Transverse colon (tissue), 4 donors: ENCODE measurements around the gene ELP6. TPM values are rescaled to one million over a fixed set of nuclear protein-coding genes. Genes with fewer than 3 reads are reported as not detected.

Source experiments
- DNase-seq: peaks from one replicate; pipeline ENCODE4 v3.0.0-alpha.2; 2019
- H3K27ac ChIP-seq, 4 donors: fragments of 200-600 bp; sonication (generic); 2 replicates each; pipeline ENCODE4 v1.5.1; 2016 to 2018; ENCODE audit warnings: inconsistent platforms in 4 of 4
- H3K27me3 ChIP-seq: fragments of 200-600 bp; sonication (generic); 2 replicates; pipeline ENCODE4 v1.5.1; 2017; ENCODE audit warnings: inconsistent platforms
- H3K36me3 ChIP-seq, 4 donors: fragments of 200-600 bp; sonication (generic); 2 replicates each; pipeline ENCODE4 v1.5.1; 2017 to 2019; ENCODE audit warnings: inconsistent platforms in 4 of 4
- H3K4me1 ChIP-seq, 4 donors: fragments of 200-600 bp; sonication (generic); 2 replicates each; pipeline ENCODE4 v1.5.1; 2017 to 2020; ENCODE audit warnings: inconsistent platforms in 4 of 4
- H3K4me3 ChIP-seq, 4 donors: fragments of 200-600 bp; sonication (generic); 1 replicate in 1 of 4; 2 replicates in 3 of 4; pipeline versions ENCODE4 v1.5.1 to v1.6.1; 2017 to 2019; ENCODE audit warnings: inconsistent platforms in 4 of 4
- H3K9me3 ChIP-seq, 2 donors: fragments of 200-600 bp; sonication (generic); 2 replicates each; pipeline ENCODE4 v1.5.1; 2017 to 2019; ENCODE audit warnings: inconsistent platforms in 2 of 2
- EP300 ChIP-seq: sonication (generic); formaldehyde crosslinking; IDR thresholded peaks from one replicate; pipeline ENCODE4 v1.6.1; 2017; ENCODE audit warnings: antibody characterized with exemption, low read depth
- POLR2A ChIP-seq: fragments of 450-650 bp; IDR thresholded peaks from one replicate; pipeline ENCODE4 v1.6.1; 2016; ENCODE audit warnings: antibody characterized with exemption, mild to moderate bottlenecking, moderate library complexity
- POLR2AphosphoS5 ChIP-seq, 3 donors: sonication (generic); formaldehyde crosslinking; IDR thresholded peaks; one replicate each; pipeline ENCODE4 v1.6.1; 2016; ENCODE audit warnings: antibody characterized with exemption in 3 of 3
- WGBS, 2 donors: methylation state at CpG; one replicate each; pipeline ENCODE4 v1.1.5; 2018; ENCODE audit warnings: low coverage in 1 of 2; 5-methylcytosine and 5-hydroxymethylcytosine counted together
- in situ Hi-C, 4 donors: fragments of 200-750 bp; cut with MboI; loops; one replicate each; pipeline versions ENCODE4 v1.15.0 to v1.15.1; 2017; ENCODE audit warnings: low sequenced_read_pairs in 3 of 4, low pct_ligation_motif_present in 1 of 4, low pct_unique_long_range_greater_than_20kb in 1 of 4
- intact Hi-C: fragments of 100-400 bp; cut with DNase I; formaldehyde crosslinking; loops from one replicate; pipeline ENCODE4 v1.15.1; 2023; ENCODE audit warnings: low total_unique reads
- total RNA-seq, 4 donors: library from RNA; depleted of rRNA; stranded (reverse); fragments of >200 nt; gene quantifications; one replicate each; pipeline ENCODE4 v1.1.0, GENCODE V29; 2016
- TF ChIP-seq, protein P1 (sequence below), 5 experiments: fragments of 200-600 bp in 3 of 5; fragments of 450-650 bp in 2 of 5; sonication (generic) in 3 of 5; IDR thresholded peaks; 1 replicate in 2 of 5; 2 replicates in 3 of 5; pipeline ENCODE4 v1.5.1; 2016 to 2017; ENCODE audit warnings: antibody characterized with exemption in 5 of 5, inconsistent platforms in 3 of 5, mild to moderate bottlenecking in 2 of 5, moderate library complexity in 1 of 5

Gene ELP6
- total RNA-seq, 4 donors from 2014 or later = 1.2 to 55.7 (median 28.3) TPM

DNA sequence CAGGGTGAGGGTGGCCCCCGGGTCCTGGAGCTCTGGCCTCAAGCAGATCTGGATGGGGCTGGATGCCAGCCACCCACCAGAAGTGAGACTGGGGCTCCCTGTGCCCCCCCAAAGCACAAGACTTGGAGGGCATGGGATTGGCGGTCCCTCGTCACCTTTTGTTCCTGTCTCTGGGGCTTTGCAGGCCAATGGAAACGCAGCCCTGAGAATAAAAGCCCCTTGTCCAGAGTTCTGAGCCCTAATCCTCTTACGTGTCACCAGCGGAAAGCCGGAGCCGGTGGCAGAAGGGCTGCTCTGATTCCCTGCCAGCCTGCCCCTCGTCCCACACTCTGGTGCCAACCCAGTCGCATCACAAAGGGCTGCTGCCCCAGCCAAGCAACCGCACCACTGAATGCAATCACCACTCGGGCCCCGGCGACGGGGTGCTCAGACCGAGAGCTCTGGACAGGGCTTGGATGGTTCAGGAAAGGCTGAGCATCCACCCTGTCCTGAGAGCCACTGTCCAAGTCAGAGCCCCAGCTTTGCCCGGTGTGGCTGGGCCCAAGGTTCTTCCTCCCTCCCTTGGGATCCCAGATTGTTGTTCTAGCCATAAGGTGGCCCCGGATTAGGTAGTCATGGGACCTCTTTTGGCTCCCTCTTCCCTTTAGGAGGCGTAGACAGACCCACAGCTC is 22.8 kb upstream of the ELP6 start:
- TF ChIP-seq, protein P1, sequence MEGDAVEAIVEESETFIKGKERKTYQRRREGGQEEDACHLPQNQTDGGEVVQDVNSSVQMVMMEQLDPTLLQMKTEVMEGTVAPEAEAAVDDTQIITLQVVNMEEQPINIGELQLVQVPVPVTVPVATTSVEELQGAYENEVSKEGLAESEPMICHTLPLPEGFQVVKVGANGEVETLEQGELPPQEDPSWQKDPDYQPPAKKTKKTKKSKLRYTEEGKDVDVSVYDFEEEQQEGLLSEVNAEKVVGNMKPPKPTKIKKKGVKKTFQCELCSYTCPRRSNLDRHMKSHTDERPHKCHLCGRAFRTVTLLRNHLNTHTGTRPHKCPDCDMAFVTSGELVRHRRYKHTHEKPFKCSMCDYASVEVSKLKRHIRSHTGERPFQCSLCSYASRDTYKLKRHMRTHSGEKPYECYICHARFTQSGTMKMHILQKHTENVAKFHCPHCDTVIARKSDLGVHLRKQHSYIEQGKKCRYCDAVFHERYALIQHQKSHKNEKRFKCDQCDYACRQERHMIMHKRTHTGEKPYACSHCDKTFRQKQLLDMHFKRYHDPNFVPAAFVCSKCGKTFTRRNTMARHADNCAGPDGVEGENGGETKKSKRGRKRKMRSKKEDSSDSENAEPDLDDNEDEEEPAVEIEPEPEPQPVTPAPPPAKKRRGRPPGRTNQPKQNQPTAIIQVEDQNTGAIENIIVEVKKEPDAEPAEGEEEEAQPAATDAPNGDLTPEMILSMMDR (IDR thresholded peaks at IDR 0.05) = no peak
- no peak for TF ChIP-seq EP300
- no peak for TF ChIP-seq POLR2A
- no peak for TF ChIP-seq POLR2AphosphoS5 (IDR thresholded peaks at IDR 0.05)
- H3K4me1 ChIP-seq = no peaks in the 10 kb centered on the region
- WGBS, 2 donors = 89% methylated on average over 17 of the region's 19 CpGs; no CpG with 5 or more reads in 1 of the 2 donors
- in situ Hi-C loops = loop anchor here in 1 of 4 donors (25.0 kb wide), 1 partner anchor 626 kb away; no protein-coding TSS in a partner anchor
- H3K27ac ChIP-seq = no peak overlapping the region
- intact Hi-C loops = no loop called here
- H3K36me3 ChIP-seq = no peaks in the 10 kb centered on the region
- no peak overlapping the region for H3K4me3 ChIP-seq
- H3K27me3 ChIP-seq = no peaks in the 10 kb centered on the region
- no peak for DNase-seq
- no peaks in the 10 kb centered on the region for H3K9me3 ChIP-seq

DNA sequence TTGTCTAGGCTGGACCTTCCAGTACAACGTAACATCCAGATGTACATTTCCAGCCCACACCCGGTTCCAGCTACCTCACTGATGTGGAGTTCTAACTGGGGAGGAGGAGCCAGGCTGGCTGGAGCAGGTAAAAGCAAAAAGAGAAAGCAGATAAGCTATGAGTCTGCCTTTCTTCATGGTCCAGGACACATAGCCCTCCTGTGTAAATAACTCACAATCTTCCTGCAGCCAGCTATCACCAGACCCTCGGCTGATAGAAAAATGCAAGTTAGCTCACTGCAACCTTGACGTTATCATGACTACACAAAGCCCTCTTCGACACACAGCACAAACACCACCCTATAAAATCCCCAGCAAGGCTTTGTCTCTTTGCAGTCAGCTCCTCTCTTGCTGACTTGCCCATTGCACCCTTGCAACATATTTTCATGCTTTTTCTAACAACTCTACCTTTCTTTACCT is 20.5 kb upstream of the ELP6 start:
- no peaks in the 10 kb centered on the region for H3K4me1 ChIP-seq
- H3K27ac ChIP-seq = no peak overlapping the region
- WGBS, 2 donors = 64 to 68% methylated on average over 3 to 5 of the region's 5 CpGs
- TF ChIP-seq, protein P1 (IDR thresholded peaks at IDR 0.05) = no peak
- no peak for TF ChIP-seq POLR2AphosphoS5 (IDR thresholded peaks at IDR 0.05)
- no peak for TF ChIP-seq EP300
- no peak for TF ChIP-seq POLR2A
- in situ Hi-C loops = loop anchor here in 1 of 4 donors (25.0 kb wide), 1 partner anchor 628 kb away; no protein-coding TSS in a partner anchor
- no peak for DNase-seq
- intact Hi-C loops = no loop called here
- no peaks in the 10 kb centered on the region for H3K36me3 ChIP-seq
- H3K4me3 ChIP-seq = no peak overlapping the region
- H3K9me3 ChIP-seq = no peaks in the 10 kb centered on the region
- no peaks in the 10 kb centered on the region for H3K27me3 ChIP-seq

DNA sequence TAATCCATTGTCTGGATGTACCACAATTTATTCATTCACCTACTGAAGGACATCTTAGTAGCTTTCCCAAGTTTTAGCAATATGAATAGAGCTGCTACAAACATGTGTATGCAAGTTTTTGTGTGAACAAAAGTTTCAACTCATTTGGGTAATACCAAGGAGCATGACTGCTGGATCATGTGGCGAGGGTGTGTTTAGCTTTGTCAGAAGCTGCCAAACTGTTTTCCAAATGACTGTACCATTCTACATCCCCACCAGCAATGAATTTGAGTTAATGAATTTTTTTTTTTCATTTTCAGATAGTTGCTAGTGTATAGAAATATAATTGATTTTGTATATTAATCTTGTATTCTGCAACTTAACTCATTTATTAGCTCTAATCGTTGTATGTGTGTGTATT is 20.0 kb upstream of the ELP6 start:
- 58 to 68% methylated on average over 2 of the region's 2 CpGs for WGBS, 2 donors
- TF ChIP-seq POLR2A (no peak), POLR2AphosphoS5 (IDR thresholded peaks at IDR 0.05) (no peak), EP300 (no peak)
- TF ChIP-seq, protein P1 (IDR thresholded peaks at IDR 0.05) = no peak
- H3K36me3 ChIP-seq = no peaks in the 10 kb centered on the region
- H3K4me3 ChIP-seq = no peak overlapping the region
- DNase-seq = no peak
- no peaks in the 10 kb centered on the region for H3K27me3 ChIP-seq
- H3K4me1 ChIP-seq = no peaks in the 10 kb centered on the region
- in situ Hi-C loops = loop anchor here in 1 of 4 donors (25.0 kb wide), 1 partner anchor 629 kb away; no protein-coding TSS in a partner anchor
- no peaks in the 10 kb centered on the region for H3K9me3 ChIP-seq
- intact Hi-C loops = no loop called here
- H3K27ac ChIP-seq = no peak overlapping the region

DNA sequence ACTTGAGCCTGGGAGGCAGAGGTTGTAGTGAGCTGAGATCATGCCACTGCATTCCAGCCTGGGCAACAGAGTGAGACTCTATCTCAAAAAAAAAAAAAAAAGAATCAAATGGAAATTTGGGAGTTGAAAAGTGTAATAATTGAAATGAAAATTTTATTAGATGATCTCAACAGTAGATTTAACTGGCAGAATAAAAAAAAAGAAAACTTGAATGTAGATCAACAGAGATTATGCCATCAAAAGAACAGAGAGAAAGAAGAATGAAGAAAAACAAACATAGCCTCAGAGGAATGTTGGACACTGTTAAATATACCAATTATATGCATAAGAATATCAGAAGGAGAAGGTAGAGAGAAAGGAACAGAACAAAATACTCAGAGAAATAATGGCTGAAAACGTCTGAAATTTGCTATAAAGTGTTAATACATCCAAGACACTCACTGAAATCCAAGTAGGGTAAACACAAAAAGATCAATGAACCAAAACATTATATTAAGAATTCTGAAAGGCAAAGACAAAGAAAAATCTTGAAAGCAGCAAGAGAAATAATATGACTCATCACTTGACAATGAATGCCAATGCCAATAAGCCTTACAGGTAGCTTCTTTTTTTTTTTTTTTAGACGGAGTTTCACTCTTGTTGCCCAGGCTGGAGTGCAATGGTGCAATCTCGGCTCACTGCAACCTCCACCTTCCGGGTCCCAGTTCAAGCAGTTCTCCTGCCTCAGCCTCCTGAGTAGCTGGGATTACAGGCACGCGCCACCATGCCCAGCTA is 14.6 kb upstream of the ELP6 start:
- no peak for TF ChIP-seq EP300
- TF ChIP-seq POLR2A = no peak
- no peak for TF ChIP-seq POLR2AphosphoS5 (IDR thresholded peaks at IDR 0.05)
- TF ChIP-seq, protein P1 (IDR thresholded peaks at IDR 0.05) = no peak
- Histone ChIP-seq H3K4me1 (no peaks in the 10 kb centered on the region), H3K4me3 (no peak overlapping the region), H3K36me3 (no peaks in the 10 kb centered on the region), H3K9me3 (no peaks in the 10 kb centered on the region), H3K27me3 (no peaks in the 10 kb centered on the region), H3K27ac (no peak overlapping the region)
- in situ Hi-C loops = loop anchor here in 2 of 4 donors (10.0 to 25.0 kb wide), 2 partner anchors 257 to 634 kb away; partner anchors contain the start of gene SMARCC1 (in 1 of the 2)
- DNase-seq = no peak
- intact Hi-C loops = no loop called here
- WGBS, 2 donors = 71 to 83% methylated on average over 6 of the region's 6 CpGs
